HS-27A (cell line): ENCODE results near the gene ZNF710.

ENCODE experiments used
- DNase-seq: peaks from one replicate; pipeline ENCODE4 v3.0.0-alpha.2; 2012; ENCODE audit warnings: low read depth, missing footprints

ZNF710 gene

GRCh38 chr15:90040618-90041017 lies 39.5 kb downstream of the ZNF710 start:
- no peak for DNase-seq

GRCh38 chr15:90042356-90042755 lies 41.2 kb downstream of the ZNF710 start:
- no peak for DNase-seq

GRCh38 chr15:90042766-90043529 lies 41.8 kb downstream of the ZNF710 start:
- DNase-seq, result no peak

GRCh38 chr15:90043530-90044010 lies 42.4 kb downstream of the ZNF710 start:
- DNase-seq, result no peak

- DNase-seq, result no peak
Observed at GRCh38 chr15:90044191-90044590, 43.1 kb downstream of the ZNF710 start.

- no peak for DNase-seq
Observed at GRCh38 chr15:90044916-90045371, 43.8 kb downstream of the ZNF710 start.

GRCh38 chr15:90046289-90046688 lies 45.2 kb downstream of the ZNF710 start:
- no peak for DNase-seq

- no peak for DNase-seq
Observed at GRCh38 chr15:90046911-90047392, 45.8 kb downstream of the ZNF710 start.

GRCh38 chr15:90047956-90048575 lies 46.9 kb downstream of the ZNF710 start:
- no peak for DNase-seq

- no peak for DNase-seq
Observed at GRCh38 chr15:90049030-90049429, 47.9 kb downstream of the ZNF710 start.

GRCh38 chr15:90049666-90050604 lies 48.8 kb downstream of the ZNF710 start:
- no peak for DNase-seq

GRCh38 chr15:90051874-90052273 lies 50.8 kb downstream of the ZNF710 start:
- DNase-seq, result no peak

GRCh38 chr15:90053685-90054466 lies 52.8 kb downstream of the ZNF710 start:
- DNase-seq, result no peak

- DNase-seq, result no peak
Observed at GRCh38 chr15:90054618-90055097, 53.5 kb downstream of the ZNF710 start.

- DNase-seq, result no peak
Observed at GRCh38 chr15:90055182-90055581, 54.1 kb downstream of the ZNF710 start.

- DNase-seq, result no peak
Observed at GRCh38 chr15:90056529-90056928, 55.4 kb downstream of the ZNF710 start.

GRCh38 chr15:90058308-90058707 lies 57.2 kb downstream of the ZNF710 start:
- DNase-seq, result no peak

- no peak for DNase-seq
Observed at GRCh38 chr15:90058775-90059174, 57.7 kb downstream of the ZNF710 start.

- DNase-seq, result no peak
Observed at GRCh38 chr15:90059208-90059985, 58.3 kb downstream of the ZNF710 start.

- DNase-seq, result no peak
Observed at GRCh38 chr15:90060797-90061196, 59.7 kb downstream of the ZNF710 start.
